ENCODE results near the gene KIF3A. TPM values are rescaled to one million over a fixed set of nuclear protein-coding genes. Genes with fewer than 3 reads are reported as not detected.

The KIF3A gene
- total RNA-seq, 4 donors from 2014 or later: 2.6 to 15.0 (median 6.3) TPM

DNA sequence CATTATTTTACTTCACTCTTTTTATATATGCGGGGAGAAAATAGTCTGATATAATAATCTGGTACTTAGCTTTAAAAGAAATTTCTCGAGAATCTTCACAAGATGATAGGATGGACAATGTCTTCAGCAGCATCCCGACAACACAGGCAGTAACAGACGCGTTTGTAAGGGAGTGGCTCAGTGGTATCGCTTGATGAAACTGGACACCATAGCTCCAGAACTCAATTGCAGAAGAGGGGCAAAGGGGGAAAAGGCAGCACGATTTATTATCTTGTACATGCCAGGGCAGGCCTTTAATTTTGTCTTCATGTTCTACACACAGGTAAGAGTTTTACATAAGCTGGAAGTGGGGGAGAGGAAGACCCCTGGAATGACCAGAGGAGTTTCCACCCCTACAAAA lies 47.8 kb downstream of the KIF3A start:
- DNase-seq (ENCODE audit: low spot score in 2 of 2): no peak
- 71% methylated on average over 7 of the region's 7 CpGs for WGBS
- no peak for TF ChIP-seq POLR2AphosphoS5 (IDR thresholded peaks at IDR 0.05)
- TF ChIP-seq POLR2A (IDR thresholded peaks at IDR 0.05): no peak
- TF ChIP-seq EP300 (IDR thresholded peaks at IDR 0.05): no peak
- TF ChIP-seq, protein P1, sequence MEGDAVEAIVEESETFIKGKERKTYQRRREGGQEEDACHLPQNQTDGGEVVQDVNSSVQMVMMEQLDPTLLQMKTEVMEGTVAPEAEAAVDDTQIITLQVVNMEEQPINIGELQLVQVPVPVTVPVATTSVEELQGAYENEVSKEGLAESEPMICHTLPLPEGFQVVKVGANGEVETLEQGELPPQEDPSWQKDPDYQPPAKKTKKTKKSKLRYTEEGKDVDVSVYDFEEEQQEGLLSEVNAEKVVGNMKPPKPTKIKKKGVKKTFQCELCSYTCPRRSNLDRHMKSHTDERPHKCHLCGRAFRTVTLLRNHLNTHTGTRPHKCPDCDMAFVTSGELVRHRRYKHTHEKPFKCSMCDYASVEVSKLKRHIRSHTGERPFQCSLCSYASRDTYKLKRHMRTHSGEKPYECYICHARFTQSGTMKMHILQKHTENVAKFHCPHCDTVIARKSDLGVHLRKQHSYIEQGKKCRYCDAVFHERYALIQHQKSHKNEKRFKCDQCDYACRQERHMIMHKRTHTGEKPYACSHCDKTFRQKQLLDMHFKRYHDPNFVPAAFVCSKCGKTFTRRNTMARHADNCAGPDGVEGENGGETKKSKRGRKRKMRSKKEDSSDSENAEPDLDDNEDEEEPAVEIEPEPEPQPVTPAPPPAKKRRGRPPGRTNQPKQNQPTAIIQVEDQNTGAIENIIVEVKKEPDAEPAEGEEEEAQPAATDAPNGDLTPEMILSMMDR (IDR thresholded peaks at IDR 0.05): no peak

GRCh38 chr5:132688536-132689339 lies 48.6 kb downstream of the KIF3A start:
- Histone ChIP-seq H3K9me3 (no peaks in the 10 kb centered on the region), H3K36me3 (peaks cover 4% of the 10 kb centered on the region), H3K4me1 (no peaks in the 10 kb centered on the region), H3K27ac (no peak overlapping the region), H3K27me3 (no peaks in the 10 kb centered on the region), H3K4me3 (no peak overlapping the region)
- TF ChIP-seq EP300 (IDR thresholded peaks at IDR 0.05): no peak
- TF ChIP-seq POLR2A (IDR thresholded peaks at IDR 0.05): no peak
- TF ChIP-seq, protein P1 (IDR thresholded peaks at IDR 0.05): no peak
- TF ChIP-seq POLR2AphosphoS5 (IDR thresholded peaks at IDR 0.05): no peak
- DNase-seq (ENCODE audit: low spot score in 2 of 2): no peak
- 52% methylated on average over 7 of the region's 7 CpGs for WGBS

More for the DNA sequence above, 47.8 kb downstream of the KIF3A start:
- Histone ChIP-seq H3K4me1 (no peaks in the 10 kb centered on the region), H3K4me3 (no peak overlapping the region), H3K27ac (no peak overlapping the region), H3K9me3 (no peaks in the 10 kb centered on the region), H3K27me3 (no peaks in the 10 kb centered on the region), H3K36me3 (peaks cover 5% of the 10 kb centered on the region)

DNA sequence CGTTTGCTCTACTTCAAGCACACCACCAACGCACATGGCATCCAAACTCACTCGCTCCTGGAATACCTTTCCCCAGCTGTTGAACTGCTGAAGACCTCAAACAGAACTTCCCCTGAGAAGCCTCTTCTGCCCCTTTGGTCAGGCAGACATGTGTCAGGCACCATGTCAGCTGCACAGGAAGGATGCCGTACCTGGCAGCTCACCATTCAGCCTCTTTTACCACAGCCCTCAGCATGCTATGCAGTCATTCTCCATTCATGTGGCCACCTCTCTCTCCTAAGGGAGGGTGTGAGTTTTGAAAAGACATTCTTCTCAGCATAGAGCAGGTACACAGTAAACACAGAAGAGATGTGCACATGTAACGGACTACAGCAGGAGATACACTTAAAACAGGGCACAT lies 49.4 kb downstream of the KIF3A start:
- Histone ChIP-seq H3K27me3 (no peaks in the 10 kb centered on the region), H3K36me3 (no peaks in the 10 kb centered on the region), H3K4me3 (no peak overlapping the region), H3K4me1 (no peaks in the 10 kb centered on the region), H3K9me3 (no peaks in the 10 kb centered on the region), H3K27ac (no peak overlapping the region)
- TF ChIP-seq EP300 (IDR thresholded peaks at IDR 0.05) (no peak), POLR2AphosphoS5 (IDR thresholded peaks at IDR 0.05) (no peak)
- TF ChIP-seq, protein P1 (IDR thresholded peaks at IDR 0.05): no peak
- DNase-seq (ENCODE audit: low spot score in 2 of 2): no peak
- WGBS: 80% methylated on average over 5 of the region's 5 CpGs

DNA sequence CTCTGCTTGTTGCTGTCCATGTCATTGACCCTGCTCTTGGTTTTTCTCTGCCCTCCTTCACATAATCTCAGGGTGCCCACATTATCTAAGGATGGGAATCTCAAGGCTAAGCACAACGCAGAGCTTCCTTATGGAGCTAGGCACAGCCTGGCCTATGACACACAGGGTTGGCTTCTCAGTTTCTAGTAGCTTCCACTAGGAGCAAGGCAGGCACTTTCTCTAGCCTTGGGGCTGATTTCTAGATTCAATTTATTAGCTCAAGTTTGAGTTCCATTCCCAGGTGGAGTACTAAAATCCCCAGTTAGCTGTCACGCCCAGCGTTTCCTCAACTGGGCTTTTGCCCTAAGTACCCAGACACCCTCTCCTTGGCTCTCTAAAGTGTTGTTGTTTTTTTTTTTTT lies 51.2 kb downstream of the KIF3A start:
- TF ChIP-seq EP300 (IDR thresholded peaks at IDR 0.05) (no peak), POLR2A (IDR thresholded peaks at IDR 0.05) (no peak), POLR2AphosphoS5 (IDR thresholded peaks at IDR 0.05) (no peak)
- TF ChIP-seq, protein P1 (IDR thresholded peaks at IDR 0.05): no peak
- no peaks in the 10 kb centered on the region for H3K4me1 ChIP-seq
- no peaks in the 10 kb centered on the region for H3K27me3 ChIP-seq
- no peaks in the 10 kb centered on the region for H3K36me3 ChIP-seq
- 87% methylated on average over 3 of the region's 3 CpGs for WGBS
- H3K27ac ChIP-seq: no peak overlapping the region
- H3K9me3 ChIP-seq: no peaks in the 10 kb centered on the region
- no peak overlapping the region for H3K4me3 ChIP-seq
- DNase-seq (ENCODE audit: low spot score in 2 of 2): no peak

DNA sequence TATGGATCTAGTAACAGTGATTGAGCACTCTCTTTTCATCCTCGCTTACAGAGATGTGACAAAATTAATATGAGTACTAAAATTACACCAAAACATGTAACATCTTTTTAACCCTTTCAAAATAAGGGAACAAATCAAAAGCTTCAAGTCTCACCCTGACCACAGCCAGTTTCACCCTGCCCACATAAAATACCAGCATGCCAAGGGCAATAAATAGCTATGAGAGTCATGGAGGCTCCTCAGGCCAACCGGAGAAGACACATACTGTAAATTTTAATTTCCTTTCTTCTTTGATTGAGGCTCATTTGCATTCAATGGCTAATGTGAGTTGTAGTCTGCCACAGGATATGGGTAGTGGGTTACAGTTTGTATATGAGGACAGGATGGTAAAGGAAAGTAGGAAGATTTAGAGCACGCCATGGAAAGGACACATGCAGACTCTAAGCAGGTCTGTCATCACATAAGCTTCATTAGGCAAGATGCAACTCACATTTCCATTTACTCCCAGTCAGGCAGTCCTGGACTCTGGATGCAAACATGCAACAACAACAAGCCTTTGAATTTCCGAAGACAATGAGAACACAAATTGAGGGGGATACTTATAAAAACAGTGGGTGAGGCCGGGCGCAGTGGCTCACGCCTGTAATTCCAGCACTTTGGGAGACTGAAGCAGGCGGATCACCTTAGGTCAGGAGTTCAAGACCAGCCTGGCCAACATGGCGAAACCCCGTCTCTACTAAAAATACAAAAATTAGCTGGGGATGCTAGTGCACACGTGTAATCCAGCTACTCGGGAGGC lies 52.2 kb downstream of the KIF3A start:
- no peak for DNase-seq (ENCODE audit: low spot score in 2 of 2)
- 90% methylated on average over 12 of the region's 12 CpGs for WGBS
- H3K4me1 ChIP-seq: no peaks in the 10 kb centered on the region
- TF ChIP-seq, protein P1 (IDR thresholded peaks at IDR 0.05): no peak
- TF ChIP-seq POLR2AphosphoS5 (IDR thresholded peaks at IDR 0.05) (no peak), EP300 (IDR thresholded peaks at IDR 0.05) (no peak), POLR2A (IDR thresholded peaks at IDR 0.05) (no peak)
- H3K4me3 ChIP-seq: no peak overlapping the region
- H3K27ac ChIP-seq: no peak overlapping the region
- no peaks in the 10 kb centered on the region for H3K27me3 ChIP-seq
- H3K9me3 ChIP-seq: no peaks in the 10 kb centered on the region
- H3K36me3 ChIP-seq: no peaks in the 10 kb centered on the region
